Measurements from ENCODE around the gene IL17RC. TPM values are rescaled to one million over a fixed set of nuclear protein-coding genes. Genes with fewer than 3 reads are reported as not detected.
A peak's percentile ranks its signal among the peaks of the same experiment; 100 is the strongest.

IL17RC gene
- total RNA-seq, 2 experiments from 2014 or later: 0.22 TPM; not detected in 1

GRCh38 chr3:9945358-9945757 lies 28.5 kb downstream of the IL17RC start:
- Mint-ChIP-seq H3K27ac (no peak overlapping the region), H3K36me3 (peaks cover 3% of the 10 kb centered on the region), H3K4me3 (no peak overlapping the region), H3K9me3 (no peaks in the 10 kb centered on the region), H3K27me3 (no peaks in the 10 kb centered on the region), H3K4me1 (no peaks in the 10 kb centered on the region)
- POLR2A ChIA-PET: interaction anchor here (2.0 kb wide), 1 partner anchor 12 kb away, joined by 10 read pairs; the partner anchor contains the start of gene CRELD1
- no peak for ATAC-seq (ENCODE audit: low read depth)
- peak; percentile 6 for DNase-seq

DNA sequence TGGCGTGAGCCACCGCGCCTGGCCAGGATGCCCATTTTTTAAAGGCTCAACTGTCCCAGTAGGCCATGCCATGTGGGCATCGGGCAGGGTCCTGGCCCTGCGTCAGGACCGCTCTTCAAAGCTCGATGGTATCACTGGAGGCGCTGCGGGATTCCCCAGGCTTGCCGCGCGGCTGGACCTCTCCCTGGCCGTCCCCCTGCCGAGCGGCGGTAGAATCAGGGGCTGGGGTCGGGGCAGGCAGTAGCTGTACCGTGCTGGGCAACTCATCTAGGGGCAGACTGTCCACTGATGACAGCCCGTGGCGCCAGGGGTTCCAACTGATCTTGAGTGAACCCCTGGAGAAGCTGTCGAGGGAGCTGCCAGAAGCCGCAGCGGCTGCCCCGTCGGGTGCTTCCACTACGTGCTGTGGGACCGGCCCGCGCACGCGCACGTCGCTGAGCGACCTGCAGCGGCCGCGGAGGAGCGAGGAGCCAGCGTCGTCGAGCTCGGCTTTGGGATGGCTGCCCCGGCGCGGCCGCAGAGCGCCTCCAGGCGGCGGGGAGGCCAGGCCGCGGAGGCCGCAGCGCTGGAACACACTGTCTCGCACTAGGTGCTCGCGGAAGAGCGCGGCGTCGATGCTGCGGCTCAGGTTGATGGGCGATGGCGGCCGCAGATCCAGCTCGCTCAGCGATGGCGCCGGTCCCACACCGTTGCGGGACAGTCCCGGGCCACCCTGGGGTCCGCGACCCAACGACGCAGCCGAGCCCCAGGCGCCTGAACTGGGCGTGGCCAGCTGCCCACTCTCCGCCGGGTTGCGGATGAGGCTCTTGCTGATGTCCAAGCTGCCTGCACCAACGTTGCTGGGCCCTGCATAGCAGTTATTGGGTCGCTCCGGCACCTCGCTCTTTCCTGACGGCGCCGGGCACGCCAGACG lies 29.5 kb downstream of the IL17RC start:
- DNase-seq: peak; percentile 85
- Mint-ChIP-seq H3K27me3 (no peaks in the 10 kb centered on the region), H3K4me3 (peak overlapping the region; percentile 72), H3K9me3 (no peaks in the 10 kb centered on the region), H3K36me3 (no peaks in the 10 kb centered on the region), H3K27ac (no peak overlapping the region), H3K4me1 (peaks cover 6% of the 10 kb centered on the region)
- peak; percentile 87 for ATAC-seq (ENCODE audit: low read depth)
- POLR2A ChIA-PET: interaction anchor here (1.0 to 2.0 kb wide), 4 partner anchors 12 to 41 kb away, joined by 4 to 10 read pairs (median 5); partner anchors contain the start of genes CRELD1 and EMC3

GRCh38 chr3:9947025-9947995 lies 30.4 kb downstream of the IL17RC start:
- Mint-ChIP-seq H3K4me3 (no peak overlapping the region), H3K4me1 (peaks cover 10% of the 10 kb centered on the region), H3K9me3 (no peaks in the 10 kb centered on the region), H3K27me3 (no peaks in the 10 kb centered on the region), H3K36me3 (no peaks in the 10 kb centered on the region), H3K27ac (no peak overlapping the region)
- DNase-seq (no peak), ATAC-seq (ENCODE audit: low read depth) (no peak)
- POLR2A ChIA-PET: interaction anchor here (1.0 to 2.0 kb wide), 4 partner anchors 13 to 40 kb away, joined by 4 to 10 read pairs (median 5); partner anchors contain the start of genes CRELD1 and EMC3

GRCh38 chr3:9948586-9948985 lies 31.7 kb downstream of the IL17RC start:
- no peaks in the 10 kb centered on the region for H3K27me3 Mint-ChIP-seq
- H3K36me3 Mint-ChIP-seq: no peaks in the 10 kb centered on the region
- ATAC-seq (ENCODE audit: low read depth): no peak
- H3K27ac Mint-ChIP-seq: no peak overlapping the region
- no peak for DNase-seq
- H3K9me3 Mint-ChIP-seq: no peaks in the 10 kb centered on the region
- POLR2A ChIA-PET: no interaction called here
- no peak overlapping the region for H3K4me3 Mint-ChIP-seq
- peaks cover 15% of the 10 kb centered on the region for H3K4me1 Mint-ChIP-seq

DNA sequence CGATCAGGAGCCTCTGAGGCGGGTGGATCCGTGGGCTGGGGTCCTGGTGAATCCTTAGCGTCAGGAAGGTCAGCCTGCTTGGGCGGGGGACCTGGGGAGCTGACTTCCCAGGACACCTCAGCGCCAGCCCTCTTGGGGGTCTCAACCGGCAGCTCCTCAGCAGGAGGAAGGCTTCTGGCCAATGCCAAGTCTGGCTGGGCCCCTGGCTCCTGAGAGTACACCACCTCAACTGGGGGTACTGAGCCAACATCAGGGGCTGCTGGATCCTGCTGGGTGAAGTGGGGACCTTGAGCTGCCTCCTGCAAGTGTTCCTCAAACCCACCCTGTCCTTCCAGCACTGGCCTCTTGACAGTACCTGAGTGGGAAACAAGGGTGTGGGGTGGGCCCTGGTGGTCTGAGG lies 32.2 kb downstream of the IL17RC start:
- POLR2A ChIA-PET: no interaction called here
- Mint-ChIP-seq H3K4me3 (no peak overlapping the region), H3K36me3 (no peaks in the 10 kb centered on the region), H3K4me1 (peaks cover 15% of the 10 kb centered on the region), H3K27ac (no peak overlapping the region), H3K27me3 (no peaks in the 10 kb centered on the region), H3K9me3 (no peaks in the 10 kb centered on the region)
- no peak for DNase-seq
- ATAC-seq (ENCODE audit: low read depth): no peak

DNA sequence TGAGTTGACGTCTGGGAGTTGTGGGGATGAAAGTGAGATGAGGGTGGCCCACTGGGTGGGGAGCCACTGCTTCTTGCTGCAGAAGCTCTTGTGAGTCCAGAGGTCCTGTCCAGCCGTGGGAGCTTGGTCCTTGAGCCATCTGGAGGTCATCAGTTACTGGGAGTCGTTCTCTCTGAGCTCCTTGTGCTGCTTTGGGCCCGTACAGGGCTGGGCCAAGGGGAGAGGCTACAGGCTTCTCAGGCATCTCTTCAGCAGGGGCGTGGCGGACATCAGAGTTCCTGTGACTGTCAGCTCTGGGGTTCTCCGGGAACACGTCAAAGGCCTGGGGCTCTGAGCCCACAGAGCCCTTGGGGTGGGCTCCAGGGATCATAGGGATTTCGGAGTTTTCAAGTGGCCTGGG lies 32.7 kb downstream of the IL17RC start:
- ATAC-seq (ENCODE audit: low read depth) (no peak), DNase-seq (no peak)
- POLR2A ChIA-PET: no interaction called here
- H3K27ac Mint-ChIP-seq: no peak overlapping the region
- no peaks in the 10 kb centered on the region for H3K36me3 Mint-ChIP-seq
- no peaks in the 10 kb centered on the region for H3K27me3 Mint-ChIP-seq
- no peaks in the 10 kb centered on the region for H3K9me3 Mint-ChIP-seq
- peaks cover 15% of the 10 kb centered on the region for H3K4me1 Mint-ChIP-seq
- no peak overlapping the region for H3K4me3 Mint-ChIP-seq

DNA sequence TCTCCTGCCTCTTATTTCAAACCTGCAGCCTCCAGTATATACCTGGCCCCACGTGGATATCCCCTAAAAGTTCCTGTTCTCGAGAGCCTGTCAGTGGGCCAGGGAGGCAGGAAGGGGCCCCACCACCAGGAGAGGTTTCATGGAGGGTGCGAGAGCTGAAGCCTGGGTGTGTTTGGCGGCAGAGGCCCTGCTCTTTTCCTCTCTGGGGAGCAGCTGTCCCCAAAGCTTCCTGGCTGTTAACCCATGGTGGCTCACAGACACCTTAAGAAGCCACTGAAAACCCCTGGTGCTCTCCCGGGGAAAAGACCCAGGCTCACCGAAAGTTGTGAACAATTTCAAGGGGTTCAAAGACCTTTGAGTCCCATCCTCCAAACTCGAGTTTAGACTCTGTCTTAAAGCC lies 34.2 kb downstream of the IL17RC start:
- no peaks in the 10 kb centered on the region for H3K9me3 Mint-ChIP-seq
- no peak overlapping the region for H3K27ac Mint-ChIP-seq
- POLR2A ChIA-PET: interaction anchor here (0.6 to 1.8 kb wide), 6 partner anchors 9 to 191 kb away, joined by 3 to 9 read pairs (median 7); partner anchors contain the start of genes CRELD1 and EMC3
- ATAC-seq (ENCODE audit: low read depth) (peak; percentile 5), DNase-seq (no peak)
- H3K27me3 Mint-ChIP-seq: no peaks in the 10 kb centered on the region
- peak overlapping the region; percentile 87 for H3K4me3 Mint-ChIP-seq
- no peaks in the 10 kb centered on the region for H3K36me3 Mint-ChIP-seq
- H3K4me1 Mint-ChIP-seq: peaks cover 15% of the 10 kb centered on the region

DNA sequence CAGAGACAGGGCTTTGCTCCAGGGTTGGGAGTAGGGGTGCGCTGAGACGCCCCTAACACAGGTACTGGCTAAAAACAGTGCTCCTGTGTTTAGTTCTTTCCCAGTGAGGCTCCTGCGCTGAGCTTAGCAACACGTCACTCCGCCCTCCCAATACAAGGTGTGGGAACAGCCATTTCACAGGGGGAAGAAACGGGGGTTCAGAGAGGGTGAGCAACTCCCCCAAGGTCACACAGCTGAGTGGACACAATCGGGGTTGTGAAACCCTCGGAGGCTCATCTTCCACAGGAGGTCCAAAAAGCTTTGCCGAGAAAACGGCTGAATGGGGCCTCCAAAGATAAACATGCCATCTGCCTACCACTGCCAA lies 34.7 kb downstream of the IL17RC start:
- peaks cover 15% of the 10 kb centered on the region for H3K4me1 Mint-ChIP-seq
- H3K36me3 Mint-ChIP-seq: no peaks in the 10 kb centered on the region
- peak overlapping the region; percentile 7 for H3K27ac Mint-ChIP-seq
- DNase-seq (no peak), ATAC-seq (ENCODE audit: low read depth) (peak; percentile 4)
- POLR2A ChIA-PET: interaction anchor here (0.6 to 1.8 kb wide), 7 partner anchors 9 to 191 kb away, joined by 3 to 9 read pairs (median 7); partner anchors contain the start of genes CRELD1 and EMC3
- H3K9me3 Mint-ChIP-seq: no peaks in the 10 kb centered on the region
- H3K4me3 Mint-ChIP-seq: peak overlapping the region; percentile 87
- no peaks in the 10 kb centered on the region for H3K27me3 Mint-ChIP-seq

DNA sequence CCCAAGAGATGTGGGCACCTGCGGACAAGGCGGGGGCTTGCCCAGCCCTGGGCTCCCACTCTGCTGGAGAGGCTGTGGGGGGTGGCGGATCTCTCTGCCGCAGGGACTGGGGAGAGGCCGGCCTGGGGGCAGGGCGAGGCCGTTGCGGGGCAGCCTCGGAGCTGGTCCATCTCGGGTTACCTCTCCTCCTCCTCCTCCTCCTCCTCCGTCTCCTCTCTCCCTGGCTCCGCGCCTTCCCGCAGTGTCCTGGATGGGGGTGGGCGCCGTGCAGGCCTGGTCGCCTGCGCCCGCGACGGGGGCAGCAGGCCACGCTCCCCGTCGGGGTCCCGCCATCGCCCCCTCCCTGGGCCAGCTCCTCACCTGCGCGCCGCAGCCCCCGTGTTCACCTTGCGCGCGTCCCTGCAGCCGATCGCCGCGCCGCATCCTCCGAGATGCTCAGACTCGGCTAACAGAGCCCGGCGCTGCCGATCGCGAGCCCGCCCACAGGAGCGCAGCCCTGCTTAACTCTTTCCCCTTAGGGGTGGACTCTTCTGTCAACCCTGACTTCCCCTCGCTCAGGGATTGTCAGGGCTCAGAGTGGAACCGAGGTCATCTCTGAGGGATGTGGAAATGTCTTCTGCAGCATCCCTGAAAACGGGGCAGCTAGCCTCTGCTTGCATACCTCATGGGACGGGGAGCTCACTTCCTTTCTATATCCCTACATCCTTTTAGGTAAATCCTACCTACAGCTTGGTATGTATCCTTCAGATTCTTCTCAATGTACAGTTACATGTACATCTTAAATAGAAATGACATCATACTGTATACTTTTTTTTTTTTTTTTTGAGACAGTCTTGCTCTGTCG lies 35.3 kb downstream of the IL17RC start, which contains the start of gene PRRT3:
Gene PRRT3, minus strand, starts transcription at position 447 of the 844 bp plus-strand sequence. CDS start 2,293 bp downstream, outside the sequence.
- no peaks in the 10 kb centered on the region for H3K27me3 Mint-ChIP-seq
- no peaks in the 10 kb centered on the region for H3K36me3 Mint-ChIP-seq
- ATAC-seq (ENCODE audit: low read depth) (peak; percentile 91), DNase-seq (peak; percentile 74)
- POLR2A ChIA-PET: interaction anchor here (1.0 to 1.8 kb wide), 6 partner anchors 10 to 35 kb away, joined by 3 to 9 read pairs (median 6); partner anchors contain the start of genes CRELD1 and EMC3
- peak within 1 kb of the TSS; percentile 39 for H3K27ac Mint-ChIP-seq
- peak within 1 kb of the TSS; percentile 87 for H3K4me3 Mint-ChIP-seq
- no peaks in the 10 kb centered on the region for H3K9me3 Mint-ChIP-seq
- peaks cover 15% of the 10 kb centered on the region for H3K4me1 Mint-ChIP-seq

DNA sequence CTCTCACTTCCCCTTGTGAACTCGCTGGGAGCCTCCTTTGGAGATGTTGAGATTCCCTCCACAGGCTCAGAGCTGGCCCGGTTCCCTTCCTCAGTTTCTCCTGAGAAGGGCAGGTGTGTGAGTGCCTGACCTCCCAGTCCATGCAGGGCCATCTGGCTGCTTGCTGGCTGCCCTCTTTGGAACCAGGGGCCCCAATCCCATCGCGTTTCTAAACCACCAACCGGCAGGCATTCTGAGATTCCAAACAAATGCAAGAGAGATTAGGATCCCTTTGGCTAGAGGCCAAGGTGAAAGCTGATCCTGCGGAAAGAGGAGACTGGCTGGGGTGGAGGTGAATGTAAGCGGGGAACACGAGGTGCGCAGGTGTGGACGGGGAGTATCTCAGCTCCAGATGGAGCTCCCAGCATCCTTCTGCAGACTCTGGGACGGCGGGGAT lies 38.2 kb downstream of the IL17RC start:
- H3K27ac Mint-ChIP-seq: no peak overlapping the region

DNA sequence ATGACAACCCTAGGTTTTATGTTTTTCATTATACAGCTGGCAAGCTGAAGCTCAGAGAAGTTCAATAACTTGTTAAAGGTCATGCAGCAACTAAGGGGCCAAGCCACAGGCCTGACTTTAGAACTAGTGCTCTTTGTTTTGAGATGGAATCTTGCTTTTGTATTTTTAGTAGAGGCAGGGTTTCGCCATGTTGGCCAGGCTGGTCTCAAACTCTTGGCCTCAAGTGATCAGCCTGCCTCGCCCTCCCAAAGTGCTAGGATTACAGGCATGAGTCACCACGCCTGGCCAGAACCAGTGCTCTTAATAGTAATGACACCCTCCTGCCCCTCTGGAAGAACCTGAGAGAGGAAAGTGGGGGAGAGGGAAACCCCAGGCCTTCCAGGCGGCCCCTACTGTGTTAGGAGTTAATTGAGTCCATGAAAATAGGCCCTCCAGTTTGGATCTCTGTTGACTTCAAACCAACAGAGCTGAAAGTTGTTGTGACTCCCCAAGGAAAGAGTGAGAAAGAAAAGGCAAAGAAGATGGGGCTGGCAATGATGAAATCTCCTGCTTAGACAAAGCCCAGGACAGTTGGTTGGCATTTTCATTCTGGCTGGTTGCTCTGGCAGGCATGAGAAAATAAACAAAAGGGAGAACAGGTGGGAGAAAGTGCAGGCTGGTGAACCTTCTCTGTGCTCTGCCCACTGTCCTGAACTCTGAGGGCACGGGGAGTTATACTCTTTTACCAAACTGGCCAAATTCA lies 38.9 kb downstream of the IL17RC start:
- H3K4me1 Mint-ChIP-seq: peaks cover 15% of the 10 kb centered on the region
- ATAC-seq (ENCODE audit: low read depth) (no peak), DNase-seq (no peak)
- no peak overlapping the region for H3K4me3 Mint-ChIP-seq
- H3K27me3 Mint-ChIP-seq: no peaks in the 10 kb centered on the region
- POLR2A ChIA-PET: interaction anchor here (0.6 to 1.2 kb wide), 2 partner anchors 22 to 129 kb away, joined by 3 read pairs; partner anchors contain the start of gene CRELD1
- H3K27ac Mint-ChIP-seq: no peak overlapping the region
- H3K9me3 Mint-ChIP-seq: no peaks in the 10 kb centered on the region
- no peaks in the 10 kb centered on the region for H3K36me3 Mint-ChIP-seq

More for the DNA sequence above, 38.2 kb downstream of the IL17RC start:
- no peaks in the 10 kb centered on the region for H3K36me3 Mint-ChIP-seq
- DNase-seq: no peak
- no peak for ATAC-seq (ENCODE audit: low read depth)
- POLR2A ChIA-PET: interaction anchor here (1.2 kb wide), 1 partner anchor 22 kb away, joined by 3 read pairs; the partner anchor contains the start of gene CRELD1
- peaks cover 15% of the 10 kb centered on the region for H3K4me1 Mint-ChIP-seq
- no peak overlapping the region for H3K4me3 Mint-ChIP-seq
- no peaks in the 10 kb centered on the region for H3K9me3 Mint-ChIP-seq
- H3K27me3 Mint-ChIP-seq: no peaks in the 10 kb centered on the region
